Raji (cell line): ENCODE results near the gene CYP2D6.

Experiments used
- POLR2A ChIP-seq: IDR thresholded peaks from 2 replicates; pipeline ENCODE4 v1.6.1; 2011; ENCODE audit warnings: low read depth, low read length, control low read depth; ENCODE audit not compliant: insufficient read depth

The CYP2D6 gene

GRCh38 chr22:42086051-42086450 is 44.6 kb downstream of the CYP2D6 start:
- TF ChIP-seq POLR2A = no peak

GRCh38 chr22:42084874-42085273 is 45.7 kb downstream of the CYP2D6 start:
- TF ChIP-seq POLR2A = no peak

GRCh38 chr22:42083119-42083518 is 47.5 kb downstream of the CYP2D6 start:
- TF ChIP-seq POLR2A = no peak

- TF ChIP-seq POLR2A = no peak
These were observed 50.3 kb downstream of the CYP2D6 start for GRCh38 chr22:42080287-42080686.

GRCh38 chr22:42079319-42080251 is 51.0 kb downstream of the CYP2D6 start, which contains the start of gene SMDT1:
SMDT1 (plus strand) TSS chr22:42079700; CDS start chr22:42079769, 69 bp downstream.
- TF ChIP-seq POLR2A = peak; percentile 83

- no peak for TF ChIP-seq POLR2A
These were observed 51.9 kb downstream of the CYP2D6 start for GRCh38 chr22:42078469-42079318.

- no peak for TF ChIP-seq POLR2A
These were observed 53.0 kb downstream of the CYP2D6 start for GRCh38 chr22:42077486-42078125.

- no peak for TF ChIP-seq POLR2A
These were observed 53.7 kb downstream of the CYP2D6 start for GRCh38 chr22:42076764-42077485.
